GM18507 (cell line): ENCODE data around the gene BTBD16.

ENCODE experiments used
- DNase-seq: peaks from one replicate; pipeline ENCODE4 v3.0.0; 2011; ENCODE audit warnings: low read depth; ENCODE audit not compliant: insufficient read length; ENCODE audit errors: extremely low spot score
- FAIRE-seq: peaks from 2 replicates; lab custom pipeline; 2011; peaks lifted over from hg19 to GRCh38; lab: Jason Lieb, UNC

The BTBD16 gene

GRCh38 chr10:122291739-122292138 lies 20.6 kb downstream of the BTBD16 start:
- no peak for FAIRE-seq
- no peak for DNase-seq

GRCh38 chr10:122292376-122292775 lies 21.3 kb downstream of the BTBD16 start:
- no peak for DNase-seq
- FAIRE-seq = no peak

GRCh38 chr10:122293156-122293960 lies 22.3 kb downstream of the BTBD16 start:
- FAIRE-seq = no peak
- DNase-seq = no peak

GRCh38 chr10:122293961-122294380 lies 22.9 kb downstream of the BTBD16 start:
- DNase-seq (no peak), FAIRE-seq (no peak)

- no peak for DNase-seq
- no peak for FAIRE-seq
These were observed 23.7 kb downstream of the BTBD16 start for GRCh38 chr10:122294511-122295450.

- FAIRE-seq (no peak), DNase-seq (no peak)
These were observed 24.3 kb downstream of the BTBD16 start for GRCh38 chr10:122295451-122295809.

GRCh38 chr10:122296363-122297120 lies 25.4 kb downstream of the BTBD16 start:
- FAIRE-seq = no peak
- no peak for DNase-seq

GRCh38 chr10:122297583-122297982 lies 26.5 kb downstream of the BTBD16 start:
- no peak for DNase-seq
- FAIRE-seq = no peak

- DNase-seq (no peak), FAIRE-seq (no peak)
These were observed 27.1 kb downstream of the BTBD16 start for GRCh38 chr10:122298206-122298597.

GRCh38 chr10:122298598-122299301 lies 27.7 kb downstream of the BTBD16 start:
- FAIRE-seq = peak; percentile 75
- DNase-seq = peak; percentile 57

GRCh38 chr10:122299423-122300075 lies 28.5 kb downstream of the BTBD16 start:
- no peak for FAIRE-seq
- no peak for DNase-seq

GRCh38 chr10:122301055-122301810 lies 30.1 kb downstream of the BTBD16 start:
- FAIRE-seq = no peak
- DNase-seq = no peak

GRCh38 chr10:122301811-122302115 lies 30.7 kb downstream of the BTBD16 start:
- no peak for DNase-seq
- FAIRE-seq = no peak

GRCh38 chr10:122302315-122302714 lies 31.2 kb downstream of the BTBD16 start:
- DNase-seq (no peak), FAIRE-seq (no peak)

- FAIRE-seq (no peak), DNase-seq (no peak)
These were observed 32.4 kb downstream of the BTBD16 start for GRCh38 chr10:122303271-122304053.

GRCh38 chr10:122304054-122304579 lies 33.0 kb downstream of the BTBD16 start:
- FAIRE-seq (no peak), DNase-seq (no peak)

- no peak for DNase-seq
- FAIRE-seq = no peak
These were observed 35.2 kb downstream of the BTBD16 start for GRCh38 chr10:122306282-122306681.
